ENCODE data around the gene SCAPER. TPM values are rescaled to one million over a fixed set of nuclear protein-coding genes. Genes with fewer than 3 reads are reported as not detected.

The SCAPER gene
- total and polyA plus RNA-seq, 4 donors, result 3.3 to 18.0 (median 9.9) TPM

GRCh38 chr15:76637166-76637565 is 268.0 kb downstream of the SCAPER start:
- Histone ChIP-seq H3K36me3 (ENCODE audit: control insufficient read depth in 4 of 4, insufficient read depth in 3 of 4, low read depth in 1 of 4, low read length in 3 of 4) (no peaks in the 10 kb centered on the region), H3K27me3 (ENCODE audit: control insufficient read depth in 4 of 4, insufficient read depth in 4 of 4, low read length in 3 of 4) (no peaks in the 10 kb centered on the region), H3K4me3 (ENCODE audit: low read depth in 1 of 3, low read length in 3 of 3) (no peak overlapping the region), H3K9me3 (ENCODE audit: control insufficient read depth in 4 of 4, low read length in 3 of 4) (peaks cover 0 to 4% (median 1%) of the 10 kb centered on the region in 4 donors), H3K27ac (ENCODE audit: low read depth in 1 of 2, low read length in 2 of 2) (no peak overlapping the region), H3K9ac (ENCODE audit: low read depth in 1 of 2, low read length in 2 of 2) (no peak overlapping the region), H3K4me1 (ENCODE audit: control insufficient read depth in 4 of 4, insufficient read depth in 4 of 4, low read length in 3 of 4) (no peaks in the 10 kb centered on the region)
- no peak for TF ChIP-seq HNF4A (conservative IDR thresholded peaks at IDR 0.05)
- no peak for DNase-seq (ENCODE audit: low spot score)
- WGBS, result 100% methylated on average over 1 of the region's 1 CpG

- H3K27me3 ChIP-seq (ENCODE audit: control insufficient read depth in 4 of 4, insufficient read depth in 4 of 4, low read length in 3 of 4), result no peaks in the 10 kb centered on the region
- no peak overlapping the region for H3K27ac ChIP-seq (ENCODE audit: low read depth in 1 of 2, low read length in 2 of 2)
- DNase-seq (ENCODE audit: low spot score), result no peak
- TF ChIP-seq ZBTB33 (IDR thresholded peaks at IDR 0.05) (no peak), RXRA (IDR thresholded peaks at IDR 0.05) (no peak), CTCF (IDR thresholded peaks at IDR 0.05; ENCODE audit: low read depth, low read length, missing input control) (no peak), GABPA (IDR thresholded peaks at IDR 0.05 in 1 of 2, conservative IDR thresholded peaks at IDR 0.05 in 1 of 2) (no peak), YY1 (IDR thresholded peaks at IDR 0.05) (no peak), MAX (IDR thresholded peaks at IDR 0.05) (no peak), NR2F2 (IDR thresholded peaks at IDR 0.05) (no peak), TAF1 (conservative IDR thresholded peaks at IDR 0.05) (no peak), JUND (IDR thresholded peaks at IDR 0.05) (no peak), FOXA1 (IDR thresholded peaks at IDR 0.05) (no peak), ATF3 (IDR thresholded peaks at IDR 0.05) (no peak), HNF4G (IDR thresholded peaks at IDR 0.05) (no peak), REST (IDR thresholded peaks at IDR 0.05) (no peak), EGR1 (IDR thresholded peaks at IDR 0.05; ENCODE audit: low read depth in 2 of 2) (no peak), FOXA2 (IDR thresholded peaks at IDR 0.05) (no peak), SP1 (IDR thresholded peaks at IDR 0.05) (no peak), HNF4A (conservative IDR thresholded peaks at IDR 0.05) (no peak)
- H3K4me3 ChIP-seq (ENCODE audit: low read depth in 1 of 3, low read length in 3 of 3), result no peak overlapping the region
- H3K4me1 ChIP-seq (ENCODE audit: control insufficient read depth in 4 of 4, insufficient read depth in 4 of 4, low read length in 3 of 4), result no peaks in the 10 kb centered on the region
- H3K9ac ChIP-seq (ENCODE audit: low read depth in 1 of 2, low read length in 2 of 2), result no peak overlapping the region
- peaks cover 0 to 4% (median 1%) of the 10 kb centered on the region in 4 donors for H3K9me3 ChIP-seq (ENCODE audit: control insufficient read depth in 4 of 4, low read length in 3 of 4)
- no peaks in the 10 kb centered on the region for H3K36me3 ChIP-seq (ENCODE audit: control insufficient read depth in 4 of 4, insufficient read depth in 3 of 4, low read depth in 1 of 4, low read length in 3 of 4)
Measured at GRCh38 chr15:76636059-76636458, 269.1 kb downstream of the SCAPER start.
